GM06990 (cell line): ENCODE data around the gene MIF.
"Not testable (repeated sequence)": the region's sequence is repeated elsewhere in the genome, so short reads cannot be mapped to it uniquely, and the experiment has no call there.

ENCODE experiments used
- DNase-seq: peaks from one replicate; pipeline ENCODE4 v3.0.0-alpha.2; 2011; ENCODE audit not compliant: insufficient read length; ENCODE audit errors: extremely low read depth
- H3K27me3 ChIP-seq: replicated peaks from 2 replicates; pipeline ENCODE4 v1.6.0; 2011; ENCODE audit warnings: low read length; ENCODE audit not compliant: control insufficient read depth, insufficient read depth
- H3K36me3 ChIP-seq: 2 replicates; pipeline ENCODE4 v1.5.1; 2011; ENCODE audit warnings: low read length; ENCODE audit not compliant: control insufficient read depth, insufficient read depth
- H3K4me3 ChIP-seq: replicated peaks from 2 replicates; pipeline ENCODE4 v1.5.1; 2011; ENCODE audit warnings: low read depth, mild to moderate bottlenecking, control low read depth, low read length
- TF ChIP-seq, protein P1 (sequence below): IDR thresholded peaks from 2 replicates; pipeline ENCODE4 v1.5.1; 2011; ENCODE audit warnings: low read length, control low read depth, mild to moderate bottlenecking, inconsistent platforms; ENCODE audit not compliant: insufficient read depth, poor library complexity, severe bottlenecking

MIF gene

GRCh38 chr22:23913661-23914353 lies 19.6 kb downstream of the MIF start:
- TF ChIP-seq, protein P1, sequence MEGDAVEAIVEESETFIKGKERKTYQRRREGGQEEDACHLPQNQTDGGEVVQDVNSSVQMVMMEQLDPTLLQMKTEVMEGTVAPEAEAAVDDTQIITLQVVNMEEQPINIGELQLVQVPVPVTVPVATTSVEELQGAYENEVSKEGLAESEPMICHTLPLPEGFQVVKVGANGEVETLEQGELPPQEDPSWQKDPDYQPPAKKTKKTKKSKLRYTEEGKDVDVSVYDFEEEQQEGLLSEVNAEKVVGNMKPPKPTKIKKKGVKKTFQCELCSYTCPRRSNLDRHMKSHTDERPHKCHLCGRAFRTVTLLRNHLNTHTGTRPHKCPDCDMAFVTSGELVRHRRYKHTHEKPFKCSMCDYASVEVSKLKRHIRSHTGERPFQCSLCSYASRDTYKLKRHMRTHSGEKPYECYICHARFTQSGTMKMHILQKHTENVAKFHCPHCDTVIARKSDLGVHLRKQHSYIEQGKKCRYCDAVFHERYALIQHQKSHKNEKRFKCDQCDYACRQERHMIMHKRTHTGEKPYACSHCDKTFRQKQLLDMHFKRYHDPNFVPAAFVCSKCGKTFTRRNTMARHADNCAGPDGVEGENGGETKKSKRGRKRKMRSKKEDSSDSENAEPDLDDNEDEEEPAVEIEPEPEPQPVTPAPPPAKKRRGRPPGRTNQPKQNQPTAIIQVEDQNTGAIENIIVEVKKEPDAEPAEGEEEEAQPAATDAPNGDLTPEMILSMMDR, result no peak
- Histone ChIP-seq H3K4me3 (peak overlapping the region; percentile 85), H3K27me3 (no peaks in the 10 kb centered on the region), H3K36me3 (no peaks in the 10 kb centered on the region)
- DNase-seq, result peak; percentile 99

GRCh38 chr22:23915290-23915689 lies 21.1 kb downstream of the MIF start:
- TF ChIP-seq, protein P1, result no peak
- H3K36me3 ChIP-seq, result no peaks in the 10 kb centered on the region
- H3K4me3 ChIP-seq, result no peak overlapping the region
- no peak for DNase-seq
- H3K27me3 ChIP-seq, result no peaks in the 10 kb centered on the region

DNA sequence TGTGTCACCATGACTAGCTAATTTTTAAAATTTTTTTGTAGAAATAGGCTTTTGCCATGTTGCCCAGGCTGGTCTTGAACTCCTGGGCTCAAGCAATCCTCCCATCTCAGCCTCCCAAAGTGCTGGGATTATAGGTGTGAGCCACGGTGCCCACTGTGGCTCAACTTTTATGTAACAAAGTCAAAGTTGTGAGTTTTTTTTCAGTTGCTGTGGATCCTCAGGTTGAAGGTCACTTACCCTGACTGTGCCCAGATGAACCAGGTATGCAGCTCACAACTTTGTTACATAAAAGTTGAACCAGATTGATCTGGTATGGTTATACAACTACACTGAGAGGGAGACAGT lies 26.1 kb downstream of the MIF start:
- H3K4me3 ChIP-seq, H3K36me3 ChIP-seq, H3K27me3 ChIP-seq, DNase-seq: not testable (repeated sequence)

DNA sequence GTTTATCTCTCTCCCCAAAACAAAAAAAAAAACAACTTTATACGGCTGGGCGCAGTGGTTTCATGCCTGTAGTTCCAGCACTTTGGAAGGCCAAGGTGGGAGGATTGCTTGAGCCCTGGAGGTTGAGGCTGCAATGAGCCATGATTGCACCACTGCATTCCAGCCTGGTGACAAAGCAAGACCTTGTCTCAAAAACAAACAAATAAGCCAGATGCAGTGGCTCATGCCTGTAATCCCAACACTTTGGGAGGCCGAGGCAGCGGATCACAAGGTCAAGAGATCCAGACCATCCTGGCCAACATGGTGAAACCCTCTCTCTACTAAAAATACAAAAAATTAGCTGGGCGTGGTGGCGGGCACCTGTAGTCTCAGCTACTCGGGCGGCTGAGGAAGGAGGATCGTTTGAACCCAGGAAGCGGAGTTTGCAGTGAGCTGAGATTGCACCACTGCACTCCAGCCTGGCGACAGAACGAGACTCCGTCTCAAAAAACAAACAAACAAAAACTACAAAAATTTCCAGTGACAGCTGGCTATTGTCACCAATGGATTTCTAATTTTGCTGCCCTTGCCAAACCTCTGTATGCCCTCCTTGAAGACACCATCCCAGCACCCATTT lies 27.5 kb downstream of the MIF start:
- DNase-seq, H3K27me3 ChIP-seq, H3K4me3 ChIP-seq, H3K36me3 ChIP-seq: not testable (repeated sequence)

- no peak overlapping the region for H3K4me3 ChIP-seq
- no peaks in the 10 kb centered on the region for H3K27me3 ChIP-seq
- no peaks in the 10 kb centered on the region; the same call in 1 of the 2 replicates for H3K36me3 ChIP-seq
- TF ChIP-seq, protein P1, result no peak
- no peak for DNase-seq
Observed at GRCh38 chr22:23922921-23923320, 28.7 kb downstream of the MIF start.

DNA sequence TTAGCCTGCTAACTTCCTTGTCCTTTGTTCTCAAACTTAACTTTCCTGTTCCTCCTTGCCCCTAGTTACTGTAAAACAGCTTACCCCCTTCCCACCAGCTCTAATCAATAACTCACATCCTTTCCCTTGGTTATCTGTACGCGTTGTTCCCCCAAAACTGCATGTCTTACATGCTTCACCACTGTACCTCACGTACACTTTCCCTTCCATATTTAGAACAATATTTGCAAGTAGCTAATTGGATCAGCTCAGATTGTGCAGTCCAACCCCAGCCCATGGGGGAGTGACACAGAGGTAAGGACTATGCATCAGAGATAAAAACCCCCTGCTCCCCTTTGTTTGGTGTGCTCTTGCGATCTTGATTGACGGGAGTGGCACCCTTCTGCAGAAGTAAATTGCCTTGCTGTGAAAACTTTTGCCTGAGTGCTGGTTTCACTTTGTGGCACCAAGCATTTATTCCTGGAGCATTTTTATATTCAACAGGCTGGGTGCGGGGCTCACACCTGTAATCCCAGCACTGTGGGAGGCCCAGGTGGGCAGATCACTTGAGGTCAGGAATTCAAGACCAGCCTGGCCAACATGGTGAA lies 30.9 kb downstream of the MIF start:
- Histone ChIP-seq H3K36me3 (no peaks in the 10 kb centered on the region; the same call in 1 of the 2 replicates), H3K4me3 (no peak overlapping the region), H3K27me3 (no peaks in the 10 kb centered on the region)
- DNase-seq, result no peak
- TF ChIP-seq, protein P1, result no peak

DNA sequence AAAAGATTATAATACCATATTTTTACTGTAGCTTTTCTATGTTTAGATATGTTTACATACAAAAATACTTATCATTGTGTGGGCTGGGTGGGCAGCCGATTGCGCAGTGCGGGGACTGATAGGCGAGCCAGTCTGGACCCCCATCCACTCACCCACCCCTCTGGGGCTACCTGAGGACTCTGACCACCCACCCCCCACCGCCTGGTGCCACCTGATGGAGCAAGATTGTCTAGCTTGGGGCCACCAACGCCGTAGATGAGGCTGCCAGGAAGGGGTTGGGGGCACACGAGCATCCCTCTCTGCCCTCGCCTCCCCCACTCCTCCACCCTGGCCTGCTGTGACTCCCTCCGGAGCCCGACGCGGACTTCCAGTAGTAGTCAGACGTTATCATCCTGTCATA lies 32.4 kb downstream of the MIF start:
- no peaks in the 10 kb centered on the region; the same call in 1 of the 2 replicates for H3K36me3 ChIP-seq
- no peaks in the 10 kb centered on the region for H3K27me3 ChIP-seq
- no peak for DNase-seq
- no peak overlapping the region for H3K4me3 ChIP-seq
- TF ChIP-seq, protein P1, result no peak
